WERI-Rb-1 (cell line): Measurements from ENCODE around the gene SUSD4.

Experiments
- DNase-seq: peaks from one replicate; pipeline ENCODE4 v3.0.0-alpha.2; 2020
- H3K27ac ChIP-seq: fragments of 250-450 bp; sonication (Bioruptor Pico); 2 replicates; pipeline ENCODE4 v1.5.1; 2020; ENCODE audit warnings: mild to moderate bottlenecking, moderate library complexity
- H3K27me3 ChIP-seq: fragments of 250-450 bp; sonication (Bioruptor Pico); 2 replicates; pipeline ENCODE4 v1.5.1; 2021; ENCODE audit warnings: mild to moderate bottlenecking, low read depth, moderate library complexity; ENCODE audit not compliant: insufficient read depth, severe bottlenecking
- H3K36me3 ChIP-seq: fragments of 250-450 bp; sonication (Bioruptor Pico); 2 replicates; pipeline ENCODE4 v1.5.1; 2020; ENCODE audit warnings: mild to moderate bottlenecking, moderate library complexity
- H3K4me3 ChIP-seq: 2 replicates; pipeline ENCODE4 v1.5.1; 2011; ENCODE audit warnings: low read depth, mild to moderate bottlenecking, control low read depth, low read length
- H3K9me3 ChIP-seq: fragments of 250-450 bp; sonication (Bioruptor Pico); 2 replicates; pipeline ENCODE4 v1.5.1; 2021; ENCODE audit warnings: mild to moderate bottlenecking, moderate library complexity; ENCODE audit not compliant: severe bottlenecking
- CTCF ChIP-seq: IDR thresholded peaks from 2 replicates; pipeline ENCODE4 v1.5.1; 2011; ENCODE audit warnings: low read depth, mild to moderate bottlenecking, control low read depth, inconsistent platforms, low read length

Gene SUSD4

GRCh38 chr1:223224465-223224864, 139.5 kb downstream of the SUSD4 start:
- no peaks in the 10 kb centered on the region for H3K9me3 ChIP-seq
- no peak for TF ChIP-seq CTCF
- no peak overlapping the region for H3K27ac ChIP-seq
- no peaks in the 10 kb centered on the region for H3K36me3 ChIP-seq
- H3K27me3 ChIP-seq: no peaks in the 10 kb centered on the region
- DNase-seq: no peak
- no peak overlapping the region for H3K4me3 ChIP-seq

- Histone ChIP-seq H3K27ac (no peak overlapping the region), H3K27me3 (no peaks in the 10 kb centered on the region), H3K4me3 (no peak overlapping the region), H3K9me3 (no peaks in the 10 kb centered on the region), H3K36me3 (no peaks in the 10 kb centered on the region)
- DNase-seq: no peak
- TF ChIP-seq CTCF: no peak
Measured at GRCh38 chr1:223223091-223223995, 140.6 kb downstream of the SUSD4 start.

DNA sequence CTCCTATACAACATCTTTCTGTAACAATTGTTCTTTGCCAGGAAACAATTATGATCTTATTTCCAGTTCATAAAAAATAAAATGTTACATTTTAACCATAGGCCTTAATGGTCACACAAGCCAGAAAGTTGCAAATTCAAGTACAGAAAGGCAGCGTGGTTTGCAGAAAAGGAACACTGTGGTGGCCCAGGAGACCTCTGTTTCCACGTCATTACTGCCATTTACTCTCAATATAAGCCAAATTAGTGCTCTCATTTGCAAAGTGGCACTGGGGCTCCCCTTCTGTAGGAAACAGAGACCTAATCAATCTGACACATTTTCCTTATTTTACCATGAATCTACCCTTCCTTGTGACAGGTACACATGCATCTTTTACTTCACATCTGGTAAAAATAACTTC, 141.6 kb downstream of the SUSD4 start:
- no peak overlapping the region for H3K4me3 ChIP-seq
- H3K27ac ChIP-seq: no peak overlapping the region
- H3K36me3 ChIP-seq: no peaks in the 10 kb centered on the region
- no peaks in the 10 kb centered on the region for H3K27me3 ChIP-seq
- TF ChIP-seq CTCF: no peak
- DNase-seq: no peak
- H3K9me3 ChIP-seq: no peaks in the 10 kb centered on the region

- no peak overlapping the region for H3K4me3 ChIP-seq
- no peaks in the 10 kb centered on the region for H3K36me3 ChIP-seq
- H3K9me3 ChIP-seq: no peaks in the 10 kb centered on the region
- H3K27ac ChIP-seq: no peak overlapping the region
- DNase-seq: no peak
- no peak for TF ChIP-seq CTCF
- no peaks in the 10 kb centered on the region for H3K27me3 ChIP-seq
Measured at GRCh38 chr1:223221686-223222085, 142.3 kb downstream of the SUSD4 start.

DNA sequence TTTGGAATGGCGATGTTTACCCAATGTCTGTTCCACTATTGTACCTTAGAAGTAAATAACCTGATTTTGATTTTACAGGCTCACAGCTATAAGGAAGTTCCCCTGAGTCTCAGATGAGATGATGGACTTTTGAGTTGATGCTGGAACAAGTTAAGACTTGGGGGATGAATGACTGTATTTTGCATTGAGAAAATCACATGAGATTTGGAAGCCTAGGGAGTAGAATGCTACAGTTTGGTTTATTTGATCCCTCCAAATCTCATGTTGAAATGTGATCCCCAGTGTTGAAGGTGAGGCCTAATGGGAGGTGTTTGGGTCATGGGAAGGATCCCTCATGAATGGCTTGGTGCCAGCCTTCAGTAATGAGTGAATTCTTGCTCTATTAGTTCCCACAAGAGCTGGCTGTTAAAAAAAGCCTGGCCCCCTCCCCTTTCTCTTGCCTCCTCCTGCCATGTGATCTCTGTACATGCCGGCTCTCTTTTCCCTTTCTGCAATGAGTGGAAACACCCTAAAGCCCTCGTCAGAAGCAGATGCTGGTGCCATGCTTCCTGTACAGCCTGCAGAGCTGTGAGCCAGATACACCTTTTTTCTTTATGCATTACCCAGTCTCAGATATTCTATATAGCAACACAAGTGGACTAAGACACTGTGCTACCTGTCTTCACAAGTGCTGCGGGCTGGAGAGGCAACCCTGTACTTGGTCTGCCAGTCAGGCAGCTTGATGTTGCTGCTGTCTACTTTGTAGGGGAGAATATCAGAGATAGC, 143.9 kb downstream of the SUSD4 start:
- H3K4me3 ChIP-seq: no peak overlapping the region
- no peak for TF ChIP-seq CTCF
- DNase-seq: no peak
- no peak overlapping the region for H3K27ac ChIP-seq
- H3K27me3 ChIP-seq: no peaks in the 10 kb centered on the region
- H3K36me3 ChIP-seq: no peaks in the 10 kb centered on the region
- no peaks in the 10 kb centered on the region for H3K9me3 ChIP-seq
